ENCODE measurements around the gene LIMD2. TPM values are rescaled to one million over a fixed set of nuclear protein-coding genes. Genes with fewer than 3 reads are reported as not detected.

The LIMD2 gene
- 9.4 to 14.6 TPM (median 10.9 TPM) in 5 replicates for total RNA-seq (2022; extraction: Qiagen RNA extraction; ENCODE audit: low read depth)

GRCh38 chr17:63699638-63700527 lies at the start of gene LIMD2:
LIMD2 (minus strand) TSS chr17:63700125; CDS start chr17:63699298, 827 bp downstream.

DNA sequence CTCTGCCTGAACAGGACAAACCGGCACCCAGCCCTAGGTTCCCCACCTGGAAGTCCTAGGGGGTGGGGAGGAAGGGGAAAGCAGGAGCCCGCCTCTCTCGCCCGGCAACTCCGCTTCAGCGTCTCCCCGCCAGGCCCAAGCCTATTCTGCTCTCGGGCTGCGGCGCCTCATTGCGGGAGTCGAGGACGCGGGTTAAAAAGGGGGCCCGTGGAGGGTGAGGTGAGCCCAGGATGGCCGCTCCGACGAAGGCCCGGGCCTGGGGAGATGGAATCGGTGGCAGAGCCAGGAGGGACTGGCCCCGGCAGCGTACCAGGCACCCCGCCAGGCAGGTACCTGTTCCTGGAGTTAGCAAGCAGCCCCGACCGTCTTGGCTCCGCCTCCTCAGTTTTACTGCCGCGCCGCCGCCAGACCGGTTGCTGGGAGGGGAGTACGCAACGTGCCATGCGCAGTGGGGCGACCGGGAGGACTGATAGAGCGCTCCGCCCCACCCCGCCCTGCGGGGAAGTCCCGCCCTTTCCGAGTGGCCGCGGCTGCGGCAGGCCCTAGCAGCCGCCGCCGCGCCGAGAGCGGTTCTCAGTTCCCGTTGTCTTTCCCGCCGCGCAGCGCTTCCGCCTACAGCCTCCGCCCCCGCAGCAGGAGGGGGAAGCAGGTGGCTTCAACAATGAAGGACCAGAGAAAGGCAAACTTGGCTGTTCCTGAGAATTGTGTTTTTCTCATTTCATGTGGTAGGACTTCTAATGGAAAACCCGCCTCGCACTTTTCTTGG lies 41.7 kb upstream of the LIMD2 start, which contains the start of gene STRADA:
STRADA (minus strand) TSS at position 392 of the 766 bp plus-strand sequence. CDS start 13,430 bp downstream, outside the sequence.

Other genes with a start within 250 kb of the LIMD2 start
- 0.36 to 0.72 TPM (median 0.55 TPM) in 5 replicates for gene ACE, start 223.1 kb downstream of the LIMD2 start, total RNA-seq (2022; extraction: Qiagen RNA extraction; ENCODE audit: low read depth)
- gene KCNH6, start 176.8 kb downstream of the LIMD2 start, total RNA-seq (2022; extraction: Qiagen RNA extraction; ENCODE audit: low read depth), result not detected in 5 replicates
- 45.4 to 64.5 TPM (median 61.0 TPM) in 5 replicates for gene DCAF7, start 149.6 kb downstream of the LIMD2 start, total RNA-seq (2022; extraction: Qiagen RNA extraction; ENCODE audit: low read depth)
- 49.0 to 56.3 TPM (median 54.1 TPM) in 5 replicates for gene TACO1, start 99.2 kb downstream of the LIMD2 start, total RNA-seq (2022; extraction: Qiagen RNA extraction; ENCODE audit: low read depth)
- 13.7 to 18.0 TPM (median 16.9 TPM) in 5 replicates for gene MAP3K3, start 77.7 kb downstream of the LIMD2 start, total RNA-seq (2022; extraction: Qiagen RNA extraction; ENCODE audit: low read depth)
- gene STRADA, start 41.7 kb upstream of the LIMD2 start, total RNA-seq (2022; extraction: Qiagen RNA extraction; ENCODE audit: low read depth), result 25.8 to 28.1 TPM (median 25.9 TPM) in 5 replicates
- 95.5 to 152 TPM (median 102 TPM) in 5 replicates for gene CCDC47, start 73.5 kb upstream of the LIMD2 start, total RNA-seq (2022; extraction: Qiagen RNA extraction; ENCODE audit: low read depth)
- 83.1 to 119 TPM (median 85.6 TPM) in 5 replicates for gene DDX42, start 74.0 kb upstream of the LIMD2 start, total RNA-seq (2022; extraction: Qiagen RNA extraction; ENCODE audit: low read depth)
- 215 to 246 TPM (median 223 TPM) in 5 replicates for gene PSMC5, start 127.3 kb upstream of the LIMD2 start, total RNA-seq (2022; extraction: Qiagen RNA extraction; ENCODE audit: low read depth)
- gene FTSJ3, start 127.5 kb upstream of the LIMD2 start, total RNA-seq (2022; extraction: Qiagen RNA extraction; ENCODE audit: low read depth), result 59.7 to 74.3 TPM (median 61.0 TPM) in 5 replicates
- 53.0 to 66.3 TPM (median 61.3 TPM) in 5 replicates for gene SMARCD2, start 142.6 kb upstream of the LIMD2 start, total RNA-seq (2022; extraction: Qiagen RNA extraction; ENCODE audit: low read depth)
- gene CSH2, start 173.6 kb upstream of the LIMD2 start, total RNA-seq (2022; extraction: Qiagen RNA extraction; ENCODE audit: low read depth), result not detected in 5 replicates
- gene GH2, start 181.8 kb upstream of the LIMD2 start, total RNA-seq (2022; extraction: Qiagen RNA extraction; ENCODE audit: low read depth), result not detected in 5 replicates
- not detected in 5 replicates for gene CSH1, start 196.4 kb upstream of the LIMD2 start, total RNA-seq (2022; extraction: Qiagen RNA extraction; ENCODE audit: low read depth)
- not detected in 5 replicates for gene CSHL1, start 211.1 kb upstream of the LIMD2 start, total RNA-seq (2022; extraction: Qiagen RNA extraction; ENCODE audit: low read depth)
- not detected in 5 replicates for gene GH1, start 218.7 kb upstream of the LIMD2 start, total RNA-seq (2022; extraction: Qiagen RNA extraction; ENCODE audit: low read depth)
- gene CD79B, start 232.2 kb upstream of the LIMD2 start, total RNA-seq (2022; extraction: Qiagen RNA extraction; ENCODE audit: low read depth), result not detected in 5 replicates

Data from A549 treated with CpdA at 1 μM for 4 hours (cell line).